ENCODE measurements around the gene TEX44. TPM values are rescaled to one million over a fixed set of nuclear protein-coding genes. Genes with fewer than 3 reads are reported as not detected.
A peak's percentile ranks its signal among the peaks of the same experiment; 100 is the strongest.

TEX44 gene
- total and polyA plus RNA-seq, 11 donors = not detected

GRCh38 chr2:231615058-231615671 lies 22.5 kb downstream of the TEX44 start:
- no peak for ATAC-seq
- intact Hi-C loops (cut with DNase I) = loop anchor here in 4 of 10 donors (2.0 kb wide), 1 partner anchor 28 kb away; no protein-coding TSS in a partner anchor
- Histone ChIP-seq H3K27me3 (peaks cover 0 to 8% (median 0%) of the 10 kb centered on the region in 9 donors), H3K9me3 (no peaks in the 10 kb centered on the region), H3K36me3 (no peaks in the 10 kb centered on the region), H3K4me3 (peak overlapping the region; percentile 5 to 62 (median 52)), H3K27ac (peak overlapping the region; percentile 91 to 100 (median 98)), H3K4me1 (peaks cover 16 to 52% (median 35%) of the 10 kb centered on the region in 12 donors)
- 38 to 52% (median 44%) methylated on average over 21 to 31 of the region's 31 CpGs for WGBS, 4 donors
- TF ChIP-seq POLR2A (IDR thresholded peaks at IDR 0.05) = no peak
- DNase-seq = peak in 3 of 5 donors; percentile 29 to 48 (median 42)

- Histone ChIP-seq H3K36me3 (no peaks in the 10 kb centered on the region), H3K27me3 (peaks cover 0 to 8% (median 0%) of the 10 kb centered on the region in 9 donors), H3K27ac (peak overlapping the region in 4 of 12 donors; percentile 4 to 100 (median 98)), H3K4me3 (no peak overlapping the region), H3K9me3 (no peaks in the 10 kb centered on the region), H3K4me1 (peaks cover 16 to 63% (median 37%) of the 10 kb centered on the region in 12 donors)
- no peak for DNase-seq
- WGBS, 4 donors = 90 to 100% (median 95%) methylated on average over 4 of the region's 4 CpGs
- no peak for ATAC-seq
- intact Hi-C loops (cut with DNase I) = no loop called here
- no peak for TF ChIP-seq CTCF (IDR thresholded peaks at IDR 0.05)
Observed at GRCh38 chr2:231616296-231616695, 23.6 kb downstream of the TEX44 start.

GRCh38 chr2:231617059-231617926 lies 24.6 kb downstream of the TEX44 start:
- TF ChIP-seq POLR2A (IDR thresholded peaks at IDR 0.05) (no peak), CTCF (IDR thresholded peaks at IDR 0.05) (no peak)
- Histone ChIP-seq H3K27me3 (peaks cover 0 to 8% (median 0%) of the 10 kb centered on the region in 9 donors), H3K36me3 (no peaks in the 10 kb centered on the region), H3K9me3 (no peaks in the 10 kb centered on the region), H3K4me1 (peaks cover 11 to 60% (median 33%) of the 10 kb centered on the region in 12 donors), H3K4me3 (no peak overlapping the region), H3K27ac (peak overlapping the region in 2 of 12 donors; percentile 3 to 98)
- intact Hi-C loops (cut with DNase I) = no loop called here
- WGBS, 4 donors = 68 to 72% (median 71%) methylated on average over 12 to 13 of the region's 13 CpGs
- DNase-seq (no peak), ATAC-seq (no peak)

GRCh38 chr2:231621051-231621879 lies 28.6 kb downstream of the TEX44 start:
- ATAC-seq (peak; percentile 47 to 89 (median 53)), DNase-seq (peak; percentile 63 to 79 (median 73))
- Histone ChIP-seq H3K27ac (peak overlapping the region; percentile 6 to 82 (median 74)), H3K4me1 (peaks cover 0 to 29% (median 8%) of the 10 kb centered on the region in 12 donors), H3K36me3 (no peaks in the 10 kb centered on the region), H3K27me3 (no peaks in the 10 kb centered on the region), H3K4me3 (peak overlapping the region in 10 of 12 donors; percentile 18 to 43 (median 33)), H3K9me3 (no peaks in the 10 kb centered on the region)
- intact Hi-C loops (cut with DNase I) = loop anchor here in 1 of 10 donors (2.0 kb wide), 1 partner anchor 40 kb away; no protein-coding TSS in a partner anchor
- TF ChIP-seq POLR2A (IDR thresholded peaks at IDR 0.05) (no peak), CTCF (IDR thresholded peaks at IDR 0.05) (no peak)
- 38 to 48% (median 46%) methylated on average over 20 to 25 of the region's 25 CpGs for WGBS, 4 donors
